IMR-90 (cell line): ENCODE measurements around the gene IL2RA. TPM values are rescaled to one million over a fixed set of nuclear protein-coding genes. Genes with fewer than 3 reads are reported as not detected.

Source experiments
- ATAC-seq: fragments of 200-7000 bp; cut with Tn5 transposase; 2 replicates; pipeline ENCODE4 v1.9.1; 2020; ENCODE audit warnings: low read depth, mild to moderate bottlenecking, moderate library complexity
- BruUV-seq: library from RNA; stranded (reverse); fragments of 400-500 nt; replicated peaks from 2 replicates; lab custom pipeline; 2021; lab: Mats Ljungman, UMichigan
- CTCF ChIA-PET: fragments of 300-600 bp; formaldehyde crosslinking; extraction: SDS; loops from one replicate; lab custom pipeline; 2021; ENCODE audit warnings: antibody characterized with exemption; lab: Yijun Ruan, JAX
- POLR2A ChIA-PET: fragments of 300-600 bp; sonication (Branson Sonifier 250); formaldehyde crosslinking; loops from one replicate; lab custom pipeline; 2022; ENCODE audit warnings: antibody characterized with exemption; ENCODE audit not compliant: unreplicated experiment; lab: Charles Lee
- DNase-seq: peaks from one replicate; pipeline ENCODE4 v3.0.0; 2013
- H2AFZ ChIP-seq: replicated peaks from 2 replicates; pipeline ENCODE3; 2013; ENCODE audit warnings: low read length, mild to moderate bottlenecking; ENCODE audit not compliant: poor library complexity
- H2AK5ac ChIP-seq: 2 replicates; pipeline ENCODE4 v1.6.1; 2013; ENCODE audit warnings: low read depth, low read length, inconsistent platforms
- H2AK9ac ChIP-seq: replicated peaks from 2 replicates; pipeline ENCODE3; 2013; ENCODE audit warnings: mild to moderate bottlenecking, low read depth, low read length, moderate library complexity; ENCODE audit not compliant: poor library complexity
- H2BK120ac ChIP-seq: 2 replicates; pipeline ENCODE4 v1.6.1; 2013; ENCODE audit warnings: low read depth, low read length, inconsistent platforms
- H2BK15ac ChIP-seq: 3 replicates; pipeline ENCODE4 v1.6.1; 2013; ENCODE audit warnings: low read depth, low read length, inconsistent platforms
- H2BK20ac ChIP-seq: 2 replicates; pipeline ENCODE4 v1.6.1; 2013; ENCODE audit warnings: low read depth, mild to moderate bottlenecking, inconsistent platforms, low read length, moderate library complexity
- H2BK5ac ChIP-seq: 2 replicates; pipeline ENCODE4 v1.6.1; 2013; ENCODE audit warnings: mild to moderate bottlenecking, low read depth, low read length, inconsistent platforms; ENCODE audit not compliant: poor library complexity, severe bottlenecking
- H3K14ac ChIP-seq: replicated peaks from 2 replicates; pipeline ENCODE4 v1.6.1; 2013; ENCODE audit warnings: low read depth, low read length, inconsistent platforms
- H3K18ac ChIP-seq: 2 replicates; pipeline ENCODE4 v1.6.1; 2013; ENCODE audit warnings: low read depth, low read length, control low read depth
- H3K23ac ChIP-seq: 2 replicates; pipeline ENCODE4 v1.6.1; 2013; ENCODE audit warnings: low read depth, low read length, inconsistent platforms
- H3K27ac ChIP-seq: 2 replicates; pipeline ENCODE4 v1.5.1; 2013; ENCODE audit warnings: mild to moderate bottlenecking, control low read depth, low read length; ENCODE audit not compliant: insufficient read depth
- H3K27me3 ChIP-seq: 2 replicates; pipeline ENCODE4 v1.6.1; 2013; ENCODE audit warnings: low read length; ENCODE audit not compliant: control insufficient read depth, insufficient read depth
- H3K36me3 ChIP-seq: 2 replicates; pipeline ENCODE4 v1.6.1; 2013; ENCODE audit warnings: low read length, mixed read lengths; ENCODE audit not compliant: control insufficient read depth, insufficient read depth
- H3K4ac ChIP-seq: 2 replicates; pipeline ENCODE4 v1.6.1; 2013; ENCODE audit warnings: low read depth, low read length, inconsistent platforms
- H3K4me1 ChIP-seq: 2 replicates; pipeline ENCODE4 v1.6.1; 2013; ENCODE audit warnings: low read length, mixed read lengths; ENCODE audit not compliant: control insufficient read depth, insufficient read depth
- H3K4me2 ChIP-seq: 2 replicates; pipeline ENCODE4 v1.6.1; 2013; ENCODE audit warnings: low read depth, mild to moderate bottlenecking, control low read depth, low read length, moderate library complexity
- H3K4me3 ChIP-seq: 2 replicates; pipeline ENCODE4 v1.5.1; 2013; ENCODE audit warnings: low read depth, mild to moderate bottlenecking, control low read depth, low read length, moderate library complexity; ENCODE audit not compliant: insufficient read depth
- H3K56ac ChIP-seq: 2 replicates; pipeline ENCODE4 v1.6.1; 2013; ENCODE audit warnings: low read length, inconsistent platforms; ENCODE audit not compliant: insufficient read depth; ENCODE audit errors: extremely low read depth
- H3K79me1 ChIP-seq, 2 experiments: 2 replicates each; pipeline ENCODE4 v1.6.1; 2013; ENCODE audit warnings: low read length in 2 of 2, inconsistent platforms in 1 of 2, low read depth in 1 of 2
- H3K9ac ChIP-seq: 2 replicates; pipeline ENCODE4 v1.6.1; 2013; ENCODE audit warnings: low read depth, low read length, control low read depth
- H3K9me1 ChIP-seq: 2 replicates; pipeline ENCODE4 v1.6.1; 2013; ENCODE audit warnings: low read length, inconsistent platforms; ENCODE audit not compliant: insufficient read depth
- H3K9me3 ChIP-seq: 2 replicates; pipeline ENCODE4 v1.6.1; 2013; ENCODE audit warnings: low read length; ENCODE audit not compliant: control insufficient read depth, insufficient read depth
- H4K20me1 ChIP-seq: 2 replicates; pipeline ENCODE4 v1.6.1; 2013; ENCODE audit warnings: low read length, inconsistent platforms; ENCODE audit not compliant: insufficient read depth
- H4K5ac ChIP-seq: 2 replicates; pipeline ENCODE4 v1.6.1; 2013; ENCODE audit warnings: mild to moderate bottlenecking, low read depth, low read length, control low read depth
- H4K8ac ChIP-seq, 2 experiments: 2 replicates each; pipeline ENCODE4 v1.6.1; 2013; ENCODE audit warnings: low read depth in 2 of 2, low read length in 2 of 2, control low read depth in 1 of 2, inconsistent platforms in 1 of 2
- H4K91ac ChIP-seq: 2 replicates; pipeline ENCODE4 v1.6.1; 2013; ENCODE audit warnings: low read depth, low read length, inconsistent platforms; ENCODE audit not compliant: insufficient read depth
- CTCF ChIP-seq: conservative IDR thresholded peaks from 2 replicates; pipeline ENCODE4 v1.5.1; 2012; ENCODE audit warnings: mild to moderate bottlenecking, low read depth, low read length, improper control_type of control experiment
- ELK1 ChIP-seq: fragments of 150-350 bp; IDR thresholded peaks from 2 replicates; pipeline ENCODE4 v1.6.1; 2016; ENCODE audit warnings: low read depth, mild to moderate bottlenecking, low read length, moderate library complexity, borderline replicate concordance
- FOS ChIP-seq: fragments of 150-350 bp; IDR thresholded peaks from 2 replicates; pipeline ENCODE4 v1.6.1; 2016; ENCODE audit warnings: low read depth, low read length
- MAFK ChIP-seq: IDR thresholded peaks from 2 replicates; pipeline ENCODE4 v1.6.1; 2012; ENCODE audit warnings: low read depth, low read length, improper control_type of control experiment
- MAZ ChIP-seq: IDR thresholded peaks from 2 replicates; pipeline ENCODE4 v1.6.1; 2012; ENCODE audit warnings: low read depth, mild to moderate bottlenecking, low read length, improper control_type of control experiment, moderate library complexity, borderline replicate concordance
- MXI1 ChIP-seq: IDR thresholded peaks from 2 replicates; pipeline ENCODE4 v1.6.1; 2012; ENCODE audit warnings: low read depth, mild to moderate bottlenecking, low read length, moderate library complexity, borderline replicate concordance
- POLR2A ChIP-seq: IDR thresholded peaks from 2 replicates; pipeline ENCODE4 v1.6.1; 2012; ENCODE audit warnings: mild to moderate bottlenecking, low read depth, low read length
- RAD21 ChIP-seq: IDR thresholded peaks from 2 replicates; pipeline ENCODE4 v1.6.1; 2012; ENCODE audit warnings: low read length, improper control_type of control experiment
- RCOR1 ChIP-seq: IDR thresholded peaks from 2 replicates; pipeline ENCODE4 v1.6.1; 2012; ENCODE audit warnings: mild to moderate bottlenecking, low read length, improper control_type of control experiment; ENCODE audit not compliant: insufficient replicate concordance
- SMC3 ChIP-seq: fragments of 150-350 bp; IDR thresholded peaks from 2 replicates; pipeline ENCODE4 v1.6.1; 2016; ENCODE audit warnings: low read depth, mild to moderate bottlenecking, antibody characterized with exemption, low read length, moderate library complexity
- USF2 ChIP-seq: fragments of 150-350 bp; IDR thresholded peaks from 2 replicates; pipeline ENCODE4 v1.6.1; 2017; ENCODE audit warnings: mild to moderate bottlenecking, antibody characterized with exemption, low read length, low read depth
- WGBS, 2 experiments: methylation state at CpG; one replicate each; pipeline versions ENCODE4 v1.1.5 to v1.1.7; 2013; ENCODE audit warnings: missing lambda C conversion rate in 2 of 2; ENCODE audit not compliant: insufficient read length in 1 of 2; ENCODE audit errors: extremely low coverage in 2 of 2; 5-methylcytosine and 5-hydroxymethylcytosine counted together
- dilution Hi-C: fragments of 300-500 bp; cut with HindIII; formaldehyde crosslinking; loops from one replicate; pipeline ENCODE4 v1.14.3; 2018; ENCODE audit warnings: low sequenced_read_pairs; ENCODE audit not compliant: unreplicated experiment
- in situ Hi-C: fragments of 300-500 bp; cut with MboI; formaldehyde crosslinking; loops from 3 replicates; pipeline ENCODE4 v1.14.3; 2019; ENCODE audit warnings: low sequenced_read_pairs, inconsistent platforms, mixed read lengths
- intact Hi-C: fragments of 100-400 bp; cut with micrococcal nuclease; formaldehyde crosslinking; loops from 2 replicates; pipeline ENCODE4 v1.10.0; 2022
- polyA plus RNA-seq, 3 experiments: library from polyadenylated mRNA; depleted of rRNA; stranded (reverse); fragments of >200 nt; gene quantifications; 2 replicates each; pipeline ENCODE4 v1.2.3, GENCODE V29; 2012; ENCODE audit warnings: low replicate concordance in 1 of 3
- total RNA-seq: library from RNA; depleted of rRNA; stranded (reverse); fragments of >200 nt; gene quantifications from 2 replicates; pipeline ENCODE4 v1.2.3, GENCODE V29; 2012

The IL2RA gene
- total and polyA plus RNA-seq, 2 of the 4 experiments (the other 2 are of a cell fraction): not detected

GRCh38 chr10:6037422-6037821 is 24.7 kb downstream of the IL2RA start:
- in situ Hi-C loops: no loop called here
- Histone ChIP-seq H3K4ac (no peak overlapping the region), H2AK5ac (no peak overlapping the region), H2BK120ac (no peak overlapping the region), H2BK5ac (no peak overlapping the region), H2BK15ac (no peak overlapping the region), H3K4me2 (no peak overlapping the region), H4K91ac (no peak overlapping the region), H3K36me3 (no peaks in the 10 kb centered on the region), H3K4me3 (no peak overlapping the region), H3K9me1 (no peaks in the 10 kb centered on the region), H2AK9ac (no peak overlapping the region), H4K8ac (no peak overlapping the region), H3K27me3 (peaks cover 30% of the 10 kb centered on the region), H3K79me1 (no peaks in the 10 kb centered on the region), H3K9ac (no peak overlapping the region), H3K56ac (no peak overlapping the region), H3K9me3 (no peaks in the 10 kb centered on the region), H4K5ac (no peak overlapping the region), H3K23ac (no peak overlapping the region), H4K20me1 (no peaks in the 10 kb centered on the region), H3K14ac (no peak overlapping the region), H3K4me1 (no peaks in the 10 kb centered on the region), H2AFZ (no peak overlapping the region), H3K27ac (no peak overlapping the region), H2BK20ac (no peak overlapping the region), H3K18ac (no peak overlapping the region)
- no peak for ATAC-seq
- intact Hi-C loops: no loop called here
- no peak for DNase-seq
- ChIA-PET POLR2A (no interaction called here), CTCF (no interaction called here)
- BruUV-seq: no TSS peak
- 94% methylated on average over 3 of the region's 8 CpGs; no CpG with 5 or more reads in 1 of the 2 experiments for WGBS, 2 experiments
- no peak for TF ChIP-seq SMC3
- no peak for TF ChIP-seq MXI1
- TF ChIP-seq POLR2A: no peak
- no peak for TF ChIP-seq CTCF
- no peak for TF ChIP-seq ELK1
- TF ChIP-seq RAD21: no peak
- no peak for TF ChIP-seq FOS
- no peak for TF ChIP-seq USF2
- no peak for TF ChIP-seq MAFK
- no peak for TF ChIP-seq RCOR1
- TF ChIP-seq MAZ: no peak
- dilution Hi-C loops: no loop called here
